Mesendoderm (in vitro differentiated cells): Measurements from ENCODE around the gene ARG1.

Source experiments
- DNase-seq: peaks from one replicate; pipeline ENCODE4 v3.0.0; 2013
- H2AK5ac ChIP-seq: 2 replicates; pipeline ENCODE4 v1.6.1; 2013; ENCODE audit warnings: low read length, inconsistent platforms
- H2BK120ac ChIP-seq: 2 replicates; pipeline ENCODE4 v1.6.1; 2013; ENCODE audit warnings: low read depth, mild to moderate bottlenecking, low read length, moderate library complexity, mixed read lengths
- H2BK15ac ChIP-seq: replicated peaks from 2 replicates; pipeline ENCODE4 v1.6.1; 2013; ENCODE audit warnings: low read depth, mild to moderate bottlenecking, moderate library complexity
- H2BK5ac ChIP-seq: 2 replicates; pipeline ENCODE4 v1.6.1; 2013; ENCODE audit warnings: low read length, inconsistent platforms
- H3K18ac ChIP-seq: 2 replicates; pipeline ENCODE4 v1.6.1; 2013; ENCODE audit warnings: mild to moderate bottlenecking, low read length, mixed read lengths
- H3K23ac ChIP-seq: one replicate; pipeline ENCODE4 v1.6.1; 2013; ENCODE audit warnings: low read length
- H3K27ac ChIP-seq: 2 replicates; pipeline ENCODE4 v1.5.1; 2013; ENCODE audit warnings: low read depth, mild to moderate bottlenecking, inconsistent platforms, low read length, moderate library complexity
- H3K27me3 ChIP-seq: 2 replicates; pipeline ENCODE4 v1.6.1; 2013; ENCODE audit warnings: low read length, control low read depth, mild to moderate bottlenecking, inconsistent platforms; ENCODE audit not compliant: insufficient read depth, poor library complexity
- H3K36me3 ChIP-seq: 2 replicates; pipeline ENCODE4 v1.6.1; 2013; ENCODE audit warnings: low read length, inconsistent platforms; ENCODE audit not compliant: control insufficient read depth, insufficient read depth
- H3K4ac ChIP-seq: one replicate; pipeline ENCODE4 v1.6.1; 2013; ENCODE audit warnings: low read depth, mild to moderate bottlenecking, low read length, moderate library complexity
- H3K4me1 ChIP-seq: 2 replicates; pipeline ENCODE4 v1.6.1; 2013; ENCODE audit warnings: low read depth, low read length, inconsistent platforms; ENCODE audit not compliant: control insufficient read depth
- H3K4me2 ChIP-seq: 2 replicates; pipeline ENCODE4 v1.6.1; 2013; ENCODE audit warnings: low read length
- H3K4me3 ChIP-seq: 2 replicates; pipeline ENCODE4 v1.5.1; 2013; ENCODE audit warnings: mild to moderate bottlenecking, low read length
- H3K56ac ChIP-seq: one replicate; pipeline ENCODE4 v1.6.1; 2013; ENCODE audit warnings: low read length
- H3K79me1 ChIP-seq: 2 replicates; pipeline ENCODE4 v1.6.1; 2013; ENCODE audit warnings: low read length, inconsistent platforms
- H3K79me2 ChIP-seq: 2 replicates; pipeline ENCODE4 v1.6.1; 2013; ENCODE audit warnings: mild to moderate bottlenecking, low read length; ENCODE audit not compliant: control insufficient read depth, insufficient read depth
- H3K9ac ChIP-seq: 2 replicates; pipeline ENCODE4 v1.6.1; 2013; ENCODE audit warnings: low read length, inconsistent platforms
- H4K5ac ChIP-seq: one replicate; pipeline ENCODE4 v1.6.1; 2013; ENCODE audit warnings: low read length
- H4K8ac ChIP-seq: one replicate; pipeline ENCODE4 v1.6.1; 2013; ENCODE audit warnings: low read depth, mild to moderate bottlenecking, control low read depth, low read length, moderate library complexity
- WGBS: extraction: QIAGEN DNeasy Blood & Tissue Kit; methylation state at CpG from one replicate; pipeline ENCODE4 v1.1.7; 2013; ENCODE audit warnings: low lambda C conversion rate, missing lambda C conversion rate; ENCODE audit not compliant: insufficient coverage; ENCODE audit errors: extremely low coverage; 5-methylcytosine and 5-hydroxymethylcytosine counted together

ARG1 gene

DNA sequence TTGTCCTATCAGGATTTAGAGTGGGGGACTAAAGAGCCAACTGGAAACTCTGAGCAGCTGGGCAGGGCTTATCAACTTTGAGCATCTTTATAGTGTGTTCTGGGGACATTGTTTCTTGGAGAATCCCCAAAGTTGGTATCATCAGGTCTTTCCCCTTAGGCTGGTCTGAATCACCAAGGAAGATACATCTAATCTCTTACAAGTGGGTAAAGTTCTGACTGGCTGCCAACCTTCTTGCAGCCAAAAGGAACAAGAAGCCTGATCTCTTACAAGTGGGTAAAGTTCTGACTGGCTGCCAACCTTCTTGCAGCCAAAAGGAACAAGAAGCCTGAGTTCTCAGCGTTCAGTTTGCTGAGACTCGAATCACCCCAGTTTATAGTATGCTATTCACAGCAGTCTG, 56.6 kb downstream of the ARG1 start:
- Histone ChIP-seq H3K79me2 (no peaks in the 10 kb centered on the region), H3K23ac (no peak overlapping the region), H3K4me3 (no peak overlapping the region), H2BK15ac (no peak overlapping the region), H3K36me3 (no peaks in the 10 kb centered on the region), H3K27ac (no peak overlapping the region), H3K18ac (no peak overlapping the region), H3K27me3 (no peaks in the 10 kb centered on the region), H2BK5ac (no peak overlapping the region), H3K4me1 (no peaks in the 10 kb centered on the region), H3K79me1 (peaks cover 2% of the 10 kb centered on the region), H3K4me2 (no peak overlapping the region), H3K56ac (no peak overlapping the region), H4K8ac (no peak overlapping the region), H4K5ac (no peak overlapping the region), H3K9ac (no peak overlapping the region), H3K4ac (no peak overlapping the region), H2BK120ac (no peak overlapping the region), H2AK5ac (no peak overlapping the region)
- no peak for DNase-seq
- no CpG with 5 or more reads among the region's 2 CpGs for WGBS

DNA sequence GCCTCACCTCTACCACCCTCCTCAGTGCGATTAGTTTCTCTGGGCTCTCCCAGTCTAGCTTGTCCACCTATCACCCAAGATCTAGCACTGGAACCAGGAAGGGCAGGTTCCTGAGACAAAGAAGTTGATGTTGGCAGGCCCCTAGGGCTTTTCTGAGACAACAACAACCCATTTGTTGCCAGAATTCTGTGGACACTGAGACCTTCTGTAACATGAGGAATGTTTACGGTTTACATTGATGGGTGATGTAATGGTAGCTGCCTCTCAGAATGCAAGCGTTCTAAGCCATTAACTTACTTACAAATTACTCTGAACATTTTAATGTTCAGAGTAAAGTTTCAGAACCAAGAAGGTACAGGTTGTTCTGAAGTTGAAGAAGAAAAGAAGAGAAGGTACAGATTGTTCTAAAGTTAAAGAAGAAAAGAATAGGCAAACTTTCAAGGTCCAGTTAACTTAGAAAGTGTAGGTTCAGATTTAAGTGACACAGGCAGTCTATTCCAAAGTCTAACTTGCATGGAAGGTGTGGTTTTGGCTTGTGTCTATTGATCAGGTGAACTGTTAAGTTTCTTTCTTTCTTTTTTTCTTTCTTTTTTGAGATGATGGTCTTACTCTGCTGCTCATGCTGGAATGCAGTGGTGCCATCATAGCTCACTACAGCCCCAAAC, 58.7 kb downstream of the ARG1 start:
- H3K36me3 ChIP-seq: no peaks in the 10 kb centered on the region
- H3K9ac ChIP-seq: no peak overlapping the region
- no peak overlapping the region for H3K27ac ChIP-seq
- no peak overlapping the region for H4K8ac ChIP-seq
- no peak overlapping the region for H2BK120ac ChIP-seq
- no peaks in the 10 kb centered on the region for H3K27me3 ChIP-seq
- no peaks in the 10 kb centered on the region for H3K79me2 ChIP-seq
- no peak overlapping the region for H3K18ac ChIP-seq
- H2BK15ac ChIP-seq: no peak overlapping the region
- H3K56ac ChIP-seq: no peak overlapping the region
- H3K4me3 ChIP-seq: no peak overlapping the region
- H3K79me1 ChIP-seq: no peaks in the 10 kb centered on the region
- H3K4ac ChIP-seq: no peak overlapping the region
- no peak overlapping the region for H4K5ac ChIP-seq
- H2BK5ac ChIP-seq: no peak overlapping the region
- no peaks in the 10 kb centered on the region for H3K4me1 ChIP-seq
- H2AK5ac ChIP-seq: no peak overlapping the region
- H3K23ac ChIP-seq: no peak overlapping the region
- no CpG with 5 or more reads among the region's 3 CpGs for WGBS
- H3K4me2 ChIP-seq: no peak overlapping the region
- no peak for DNase-seq
